OCI-LY1 (cell line): Measurements from ENCODE around the gene TRIM36.

Source experiments
- H2AFZ ChIP-seq: fragments of 200-600 bp; sonication (generic), shearing (Covaris generic); 2 replicates; pipeline ENCODE4 v1.6.0; 2014; ENCODE audit warnings: antibody characterized with exemption, mild to moderate bottlenecking, low read length
- H3F3A ChIP-seq: fragments of 200-600 bp; sonication (generic), shearing (Covaris generic); 2 replicates; pipeline ENCODE4 v1.6.0; 2014; ENCODE audit warnings: mild to moderate bottlenecking, antibody characterized with exemption, low read length, moderate library complexity; ENCODE audit not compliant: insufficient read depth
- H3K27ac ChIP-seq: fragments of 200-600 bp; sonication (generic); 2 replicates; pipeline ENCODE4 v1.5.1; 2014; ENCODE audit warnings: low read length, mixed run types, mild to moderate bottlenecking, low read depth; ENCODE audit not compliant: poor library complexity, severe bottlenecking
- H3K27me3 ChIP-seq: fragments of 200-600 bp; sonication (generic); 2 replicates; pipeline ENCODE4 v1.6.0; 2014; ENCODE audit warnings: antibody characterized with exemption, mild to moderate bottlenecking, low read length, moderate library complexity; ENCODE audit not compliant: insufficient read depth
- H3K36me3 ChIP-seq: fragments of 200-600 bp; sonication (generic); 2 replicates; pipeline ENCODE4 v1.6.1; 2014; ENCODE audit warnings: mild to moderate bottlenecking, antibody characterized with exemption, low read length, moderate library complexity, mixed read lengths; ENCODE audit not compliant: insufficient read depth
- H3K4me1 ChIP-seq: fragments of 200-600 bp; sonication (generic); 2 replicates; pipeline ENCODE4 v1.5.1; 2014; ENCODE audit warnings: mild to moderate bottlenecking, low read length, moderate library complexity; ENCODE audit not compliant: insufficient read depth, severe bottlenecking
- H3K4me2 ChIP-seq: fragments of 200-600 bp; sonication (generic), shearing (Covaris generic); 2 replicates; pipeline ENCODE4 v1.6.1; 2014; ENCODE audit warnings: low read length
- H3K4me3 ChIP-seq: fragments of 200-600 bp; sonication (generic); 2 replicates; pipeline ENCODE4 v1.5.1; 2014; ENCODE audit warnings: low read length, low read depth, mild to moderate bottlenecking, mixed read lengths; ENCODE audit not compliant: poor library complexity, severe bottlenecking
- H3K79me2 ChIP-seq: fragments of 200-600 bp; shearing (Covaris generic); 2 replicates; pipeline ENCODE4 v1.6.1; 2016; ENCODE audit warnings: mixed run types, low read length, mixed read lengths; ENCODE audit not compliant: insufficient read depth
- H3K9ac ChIP-seq: fragments of 200-600 bp; sonication (generic), shearing (Covaris generic); 2 replicates; pipeline ENCODE4 v1.6.1; 2014; ENCODE audit warnings: mild to moderate bottlenecking, low read length, mixed read lengths
- H3K9me2 ChIP-seq: fragments of 200-600 bp; sonication (generic), shearing (Covaris generic); 2 replicates; pipeline ENCODE4 v1.6.1; 2014; ENCODE audit warnings: low read depth, mild to moderate bottlenecking, low read length, mixed read lengths
- H3K9me3 ChIP-seq: fragments of 200-600 bp; shearing (Covaris generic); 2 replicates; pipeline ENCODE4 v1.6.1; 2014; ENCODE audit warnings: low read length, mixed read lengths
- H4K20me1 ChIP-seq: fragments of 200-600 bp; sonication (generic), shearing (Covaris generic); 2 replicates; pipeline ENCODE4 v1.6.0; 2016; ENCODE audit warnings: mild to moderate bottlenecking, low read length; ENCODE audit not compliant: insufficient read depth
- EZH2 ChIP-seq: fragments of 200-600 bp; sonication (generic), shearing (Covaris generic); IDR thresholded peaks from 2 replicates; pipeline ENCODE4 v1.8.0; 2017; ENCODE audit warnings: borderline replicate concordance, mixed run types, mild to moderate bottlenecking, antibody characterized with exemption, low read length, moderate library complexity, mixed read lengths
- TF ChIP-seq, protein P1 (sequence below): fragments of 200-600 bp; sonication (generic), shearing (Covaris generic); IDR thresholded peaks from 2 replicates; pipeline ENCODE4 v1.5.1; 2017; ENCODE audit warnings: mild to moderate bottlenecking, antibody characterized with exemption, low read length, moderate library complexity, mixed read lengths

Gene TRIM36

DNA sequence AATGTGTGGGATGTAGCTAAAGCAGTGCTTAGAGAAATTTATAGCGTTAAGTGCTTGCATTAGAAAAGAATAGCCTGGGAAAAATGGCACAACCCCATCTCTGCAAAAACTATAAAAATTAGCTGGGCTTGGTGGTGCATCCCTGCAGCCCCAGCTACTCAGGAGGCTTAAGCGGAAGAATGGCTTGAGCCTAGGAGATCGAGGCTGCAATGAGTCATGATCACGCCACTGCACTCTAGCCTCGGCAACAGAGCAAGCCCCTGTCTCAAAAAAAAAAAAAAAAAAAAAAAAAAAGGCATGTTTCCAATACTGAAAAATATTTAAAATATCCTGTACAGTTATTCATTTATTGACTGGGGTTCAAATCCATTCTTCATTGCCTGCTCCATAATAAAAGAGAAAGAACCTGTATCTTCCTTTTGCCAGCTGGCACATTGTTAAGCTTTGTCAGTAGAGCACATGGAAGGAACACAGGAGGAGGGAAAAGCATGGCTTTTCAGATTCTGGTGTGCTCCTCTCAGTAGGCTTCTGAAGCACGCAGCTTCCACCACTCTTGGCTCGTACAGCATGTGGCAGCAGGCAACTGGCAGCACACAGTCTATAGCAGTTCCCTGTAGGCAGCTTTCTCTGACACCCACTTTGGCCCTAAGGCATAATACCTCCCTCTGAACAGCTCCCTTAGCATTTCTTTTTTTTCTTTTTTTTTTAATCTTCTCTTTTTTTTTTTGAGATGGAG, 73.5 kb downstream of the TRIM36 start:
- Histone ChIP-seq H3K36me3 (no peaks in the 10 kb centered on the region), H3K4me2 (no peak overlapping the region), H3K79me2 (no peaks in the 10 kb centered on the region), H3F3A (no peaks in the 10 kb centered on the region), H4K20me1 (no peaks in the 10 kb centered on the region), H3K27ac (no peak overlapping the region), H3K27me3 (no peaks in the 10 kb centered on the region), H3K9me3 (no peaks in the 10 kb centered on the region), H3K9me2 (no peaks in the 10 kb centered on the region), H3K9ac (no peak overlapping the region), H2AFZ (no peak overlapping the region), H3K4me3 (no peak overlapping the region), H3K4me1 (no peaks in the 10 kb centered on the region)
- no peak for TF ChIP-seq EZH2
- TF ChIP-seq, protein P1, sequence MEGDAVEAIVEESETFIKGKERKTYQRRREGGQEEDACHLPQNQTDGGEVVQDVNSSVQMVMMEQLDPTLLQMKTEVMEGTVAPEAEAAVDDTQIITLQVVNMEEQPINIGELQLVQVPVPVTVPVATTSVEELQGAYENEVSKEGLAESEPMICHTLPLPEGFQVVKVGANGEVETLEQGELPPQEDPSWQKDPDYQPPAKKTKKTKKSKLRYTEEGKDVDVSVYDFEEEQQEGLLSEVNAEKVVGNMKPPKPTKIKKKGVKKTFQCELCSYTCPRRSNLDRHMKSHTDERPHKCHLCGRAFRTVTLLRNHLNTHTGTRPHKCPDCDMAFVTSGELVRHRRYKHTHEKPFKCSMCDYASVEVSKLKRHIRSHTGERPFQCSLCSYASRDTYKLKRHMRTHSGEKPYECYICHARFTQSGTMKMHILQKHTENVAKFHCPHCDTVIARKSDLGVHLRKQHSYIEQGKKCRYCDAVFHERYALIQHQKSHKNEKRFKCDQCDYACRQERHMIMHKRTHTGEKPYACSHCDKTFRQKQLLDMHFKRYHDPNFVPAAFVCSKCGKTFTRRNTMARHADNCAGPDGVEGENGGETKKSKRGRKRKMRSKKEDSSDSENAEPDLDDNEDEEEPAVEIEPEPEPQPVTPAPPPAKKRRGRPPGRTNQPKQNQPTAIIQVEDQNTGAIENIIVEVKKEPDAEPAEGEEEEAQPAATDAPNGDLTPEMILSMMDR, result no peak

DNA sequence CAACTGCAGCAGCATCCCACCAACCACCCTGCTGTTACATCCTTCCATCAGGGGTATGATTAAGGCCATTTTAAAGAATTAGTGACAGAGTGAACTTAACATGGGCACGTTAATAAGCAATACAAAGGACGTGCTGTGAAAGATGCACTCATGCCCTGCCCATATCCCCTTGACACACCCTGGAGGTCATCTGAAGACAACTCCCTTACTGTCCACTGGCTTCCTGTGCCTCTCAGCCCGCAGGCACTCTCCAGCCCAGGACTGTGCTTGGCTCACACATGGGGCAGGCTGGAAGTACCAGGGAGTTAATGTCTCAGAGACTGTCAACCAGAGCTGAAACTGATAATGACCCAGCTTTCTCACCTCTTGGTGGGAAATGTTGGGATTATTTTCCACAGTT, 81.8 kb downstream of the TRIM36 start:
- no peak overlapping the region for H3K9ac ChIP-seq
- no peak overlapping the region for H2AFZ ChIP-seq
- no peak overlapping the region for H3K4me2 ChIP-seq
- H3K27ac ChIP-seq, result no peak overlapping the region
- H3K9me2 ChIP-seq, result no peaks in the 10 kb centered on the region
- H3F3A ChIP-seq, result no peaks in the 10 kb centered on the region
- no peaks in the 10 kb centered on the region for H3K79me2 ChIP-seq
- no peaks in the 10 kb centered on the region for H3K4me1 ChIP-seq
- H3K36me3 ChIP-seq, result no peaks in the 10 kb centered on the region
- TF ChIP-seq, protein P1, result no peak
- TF ChIP-seq EZH2, result no peak
- H3K9me3 ChIP-seq, result no peaks in the 10 kb centered on the region
- no peaks in the 10 kb centered on the region for H4K20me1 ChIP-seq
- no peaks in the 10 kb centered on the region for H3K27me3 ChIP-seq
- no peak overlapping the region for H3K4me3 ChIP-seq

DNA sequence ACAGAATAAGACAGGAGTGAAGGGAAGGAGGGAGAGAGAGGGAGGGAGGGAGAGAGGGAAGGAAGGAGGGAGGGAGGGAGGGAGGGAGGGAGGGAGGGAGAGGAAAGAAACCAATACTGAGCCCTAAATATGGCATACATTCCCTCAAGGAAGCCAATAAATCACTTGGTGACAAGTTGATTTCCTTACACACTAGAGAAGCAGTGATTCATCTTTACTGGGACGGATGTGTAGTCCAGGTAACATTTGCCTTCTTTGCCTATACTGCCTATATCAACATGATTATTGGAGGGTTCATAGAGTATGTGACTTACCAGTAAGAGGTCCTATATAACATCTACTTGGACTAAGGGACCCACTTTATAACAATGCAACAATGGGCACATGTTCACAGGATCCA, 83.2 kb downstream of the TRIM36 start:
- TF ChIP-seq, protein P1, result no peak
- TF ChIP-seq EZH2, result no peak
- Histone ChIP-seq H3K4me3 (no peak overlapping the region), H2AFZ (no peak overlapping the region), H3K9ac (no peak overlapping the region), H3K27me3 (no peaks in the 10 kb centered on the region), H3K4me1 (no peaks in the 10 kb centered on the region), H3K4me2 (no peak overlapping the region), H3K27ac (no peak overlapping the region), H3K79me2 (no peaks in the 10 kb centered on the region), H3K36me3 (no peaks in the 10 kb centered on the region), H3K9me2 (no peaks in the 10 kb centered on the region), H4K20me1 (no peaks in the 10 kb centered on the region), H3K9me3 (no peaks in the 10 kb centered on the region), H3F3A (no peaks in the 10 kb centered on the region)
